Measurements from ENCODE around the gene RC3H2.
A peak's percentile ranks its signal among the peaks of the same experiment; 100 is the strongest.

RC3H2 gene

GRCh38 chr9:122904823-122905710 is at the start of gene RC3H2:
Gene RC3H2 (minus strand): TSS chr9:122905359. CDS start chr9:122897509, 7,850 bp downstream.
- DNase-seq = peak; percentile 96

GRCh38 chr9:122954253-122954691 is 49.1 kb upstream of the RC3H2 start:
- no peak for DNase-seq

- DNase-seq = no peak
These were observed 45.9 kb upstream of the RC3H2 start for GRCh38 chr9:122951056-122951455.

- DNase-seq = no peak
These were observed 45.1 kb upstream of the RC3H2 start for GRCh38 chr9:122950263-122950662.

GRCh38 chr9:122949696-122950095 is 44.5 kb upstream of the RC3H2 start:
- DNase-seq = no peak

- no peak for DNase-seq
These were observed 43.2 kb upstream of the RC3H2 start for GRCh38 chr9:122948313-122948712.

GRCh38 chr9:122946461-122947005 is 41.4 kb upstream of the RC3H2 start:
- DNase-seq = no peak

GRCh38 chr9:122944960-122945888 is 40.1 kb upstream of the RC3H2 start:
- no peak for DNase-seq

GRCh38 chr9:122941582-122942234 is 36.5 kb upstream of the RC3H2 start:
- no peak for DNase-seq

GRCh38 chr9:122940749-122941581 is 35.8 kb upstream of the RC3H2 start, which contains the start of gene RABGAP1:
Gene RABGAP1 (plus strand): TSS chr9:122941020. CDS start chr9:122957060, 16,040 bp downstream.
- DNase-seq = peak; percentile 98

GRCh38 chr9:122940454-122940748 is 35.2 kb upstream of the RC3H2 start:
- DNase-seq = no peak

GRCh38 chr9:122939601-122940000 is 34.4 kb upstream of the RC3H2 start:
- no peak for DNase-seq

- DNase-seq = no peak
These were observed 31.7 kb upstream of the RC3H2 start for GRCh38 chr9:122936883-122937282.

GRCh38 chr9:122936464-122936863 is 31.3 kb upstream of the RC3H2 start:
- no peak for DNase-seq

GRCh38 chr9:122931226-122932121 is 26.3 kb upstream of the RC3H2 start, which contains the start of gene ZBTB26:
Gene ZBTB26 (minus strand): TSS chr9:122931512. CDS start chr9:122919934, 11,578 bp downstream.
- peak; percentile 92 to 94 for DNase-seq

- no peak for DNase-seq
These were observed 25.5 kb upstream of the RC3H2 start for GRCh38 chr9:122930541-122931225.

GRCh38 chr9:122929796-122930354 is 24.7 kb upstream of the RC3H2 start:
- DNase-seq = no peak

- DNase-seq = no peak
These were observed 18.8 kb upstream of the RC3H2 start for GRCh38 chr9:122923947-122924346.

- no peak for DNase-seq
These were observed 17.6 kb upstream of the RC3H2 start for GRCh38 chr9:122922713-122923112.

- no peak for DNase-seq
These were observed 13.2 kb upstream of the RC3H2 start for GRCh38 chr9:122918310-122918709.
